ENCODE results near the gene GOLM1.
A peak's percentile ranks its signal among the peaks of the same experiment; 100 is the strongest.

GOLM1 gene

DNA sequence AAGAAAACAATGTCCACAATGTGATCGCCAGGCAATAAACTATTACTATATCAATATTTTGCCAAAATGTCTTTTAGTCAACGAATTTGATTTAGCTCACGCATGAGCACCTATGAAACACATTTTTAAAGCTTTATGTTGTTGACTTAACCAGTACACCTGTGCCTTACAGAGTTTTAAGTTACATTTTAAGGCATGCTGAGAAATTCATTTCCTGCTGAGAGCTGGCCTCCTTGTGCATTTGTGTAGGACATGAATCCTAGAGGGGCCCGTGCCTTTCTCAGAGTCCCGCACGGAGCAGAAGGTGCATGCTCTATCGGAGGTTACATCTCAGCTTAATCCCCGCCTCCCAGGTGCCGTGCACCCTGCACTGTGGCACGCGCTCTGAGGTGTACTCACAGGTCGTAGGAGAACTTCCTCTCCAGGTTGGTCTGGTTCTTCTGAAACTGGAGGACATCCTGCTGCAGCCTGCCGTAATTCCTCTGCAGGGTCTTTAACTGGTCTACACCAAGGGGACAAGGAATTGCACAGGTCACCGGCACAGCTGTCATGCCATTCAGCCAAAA is 53.2 kb downstream of the GOLM1 start:
- peak overlapping the region; percentile 37 for H3K4me3 ChIP-seq (ENCODE audit: low read depth, low read length)
- DNase-seq (ENCODE audit: low read depth): peak; percentile 89
- TF ChIP-seq, protein P1, sequence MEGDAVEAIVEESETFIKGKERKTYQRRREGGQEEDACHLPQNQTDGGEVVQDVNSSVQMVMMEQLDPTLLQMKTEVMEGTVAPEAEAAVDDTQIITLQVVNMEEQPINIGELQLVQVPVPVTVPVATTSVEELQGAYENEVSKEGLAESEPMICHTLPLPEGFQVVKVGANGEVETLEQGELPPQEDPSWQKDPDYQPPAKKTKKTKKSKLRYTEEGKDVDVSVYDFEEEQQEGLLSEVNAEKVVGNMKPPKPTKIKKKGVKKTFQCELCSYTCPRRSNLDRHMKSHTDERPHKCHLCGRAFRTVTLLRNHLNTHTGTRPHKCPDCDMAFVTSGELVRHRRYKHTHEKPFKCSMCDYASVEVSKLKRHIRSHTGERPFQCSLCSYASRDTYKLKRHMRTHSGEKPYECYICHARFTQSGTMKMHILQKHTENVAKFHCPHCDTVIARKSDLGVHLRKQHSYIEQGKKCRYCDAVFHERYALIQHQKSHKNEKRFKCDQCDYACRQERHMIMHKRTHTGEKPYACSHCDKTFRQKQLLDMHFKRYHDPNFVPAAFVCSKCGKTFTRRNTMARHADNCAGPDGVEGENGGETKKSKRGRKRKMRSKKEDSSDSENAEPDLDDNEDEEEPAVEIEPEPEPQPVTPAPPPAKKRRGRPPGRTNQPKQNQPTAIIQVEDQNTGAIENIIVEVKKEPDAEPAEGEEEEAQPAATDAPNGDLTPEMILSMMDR (IDR thresholded peaks at IDR 0.05; ENCODE audit: control insufficient read depth, extremely low read depth, insufficient read depth): no peak

DNA sequence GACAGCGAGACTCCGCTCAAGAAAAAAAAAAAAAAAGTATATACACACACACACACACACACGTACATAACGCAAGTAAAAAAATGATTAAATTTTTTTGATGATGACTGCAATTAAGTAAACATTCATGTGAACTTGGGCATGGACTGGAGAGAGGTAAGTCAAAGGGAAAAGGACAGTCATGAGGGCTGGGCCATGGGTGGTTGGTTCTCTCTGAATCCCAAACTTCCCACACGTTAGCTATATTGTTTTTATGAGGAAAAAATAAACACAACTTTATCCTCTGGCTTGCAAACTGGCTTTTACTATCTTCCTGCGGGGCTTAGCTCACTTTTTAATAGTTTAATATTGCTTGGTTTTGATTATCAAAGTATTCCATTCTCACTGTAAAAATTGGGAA is 53.7 kb downstream of the GOLM1 start:
- TF ChIP-seq, protein P1 (IDR thresholded peaks at IDR 0.05; ENCODE audit: control insufficient read depth, extremely low read depth, insufficient read depth): no peak
- DNase-seq (ENCODE audit: low read depth): peak; percentile 85
- peak overlapping the region; percentile 37 for H3K4me3 ChIP-seq (ENCODE audit: low read depth, low read length)

DNA sequence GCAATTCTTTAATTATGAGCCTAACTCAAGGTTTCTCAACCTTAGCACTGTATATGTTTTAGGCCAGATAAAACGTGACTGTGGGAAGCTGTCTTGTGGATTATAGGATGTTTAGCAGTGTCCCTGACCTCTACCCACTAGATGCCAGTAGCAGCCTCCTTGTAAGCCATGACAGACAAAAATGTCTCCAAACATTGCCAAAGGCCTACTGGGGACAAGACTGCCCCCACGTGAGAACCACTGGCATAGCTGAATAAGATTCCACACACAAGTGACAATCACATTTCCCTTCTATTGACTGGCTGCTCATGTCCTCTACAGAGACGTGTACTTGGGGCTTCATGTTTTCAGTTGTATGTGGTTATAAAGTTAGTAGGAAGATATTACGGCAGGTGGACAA is 55.4 kb downstream of the GOLM1 start:
- no peak overlapping the region for H3K4me3 ChIP-seq (ENCODE audit: low read depth, low read length)
- DNase-seq (ENCODE audit: low read depth): no peak
- TF ChIP-seq, protein P1 (IDR thresholded peaks at IDR 0.05; ENCODE audit: control insufficient read depth, extremely low read depth, insufficient read depth): no peak

DNA sequence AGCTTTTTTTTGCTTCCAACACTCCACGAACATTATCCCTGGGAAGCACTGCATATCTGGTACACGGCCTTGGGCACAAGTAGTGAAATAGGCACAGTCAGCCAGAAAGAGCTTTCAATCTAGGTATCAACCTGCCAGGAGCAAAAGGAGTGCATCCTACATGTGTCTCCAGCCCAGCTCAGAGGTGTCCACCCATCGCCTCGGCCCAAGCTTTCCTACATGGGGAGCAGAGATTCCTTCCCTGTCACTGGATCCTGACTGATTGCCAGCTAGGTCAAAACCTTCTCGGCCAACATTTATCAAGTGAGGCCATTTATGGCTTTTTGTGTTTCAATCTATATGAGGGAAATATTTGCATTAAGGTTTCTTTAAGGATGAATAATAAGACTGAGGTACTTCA is 55.8 kb downstream of the GOLM1 start:
- no peak overlapping the region for H3K4me3 ChIP-seq (ENCODE audit: low read depth, low read length)
- DNase-seq (ENCODE audit: low read depth): no peak
- TF ChIP-seq, protein P1 (IDR thresholded peaks at IDR 0.05; ENCODE audit: control insufficient read depth, extremely low read depth, insufficient read depth): no peak

DNA sequence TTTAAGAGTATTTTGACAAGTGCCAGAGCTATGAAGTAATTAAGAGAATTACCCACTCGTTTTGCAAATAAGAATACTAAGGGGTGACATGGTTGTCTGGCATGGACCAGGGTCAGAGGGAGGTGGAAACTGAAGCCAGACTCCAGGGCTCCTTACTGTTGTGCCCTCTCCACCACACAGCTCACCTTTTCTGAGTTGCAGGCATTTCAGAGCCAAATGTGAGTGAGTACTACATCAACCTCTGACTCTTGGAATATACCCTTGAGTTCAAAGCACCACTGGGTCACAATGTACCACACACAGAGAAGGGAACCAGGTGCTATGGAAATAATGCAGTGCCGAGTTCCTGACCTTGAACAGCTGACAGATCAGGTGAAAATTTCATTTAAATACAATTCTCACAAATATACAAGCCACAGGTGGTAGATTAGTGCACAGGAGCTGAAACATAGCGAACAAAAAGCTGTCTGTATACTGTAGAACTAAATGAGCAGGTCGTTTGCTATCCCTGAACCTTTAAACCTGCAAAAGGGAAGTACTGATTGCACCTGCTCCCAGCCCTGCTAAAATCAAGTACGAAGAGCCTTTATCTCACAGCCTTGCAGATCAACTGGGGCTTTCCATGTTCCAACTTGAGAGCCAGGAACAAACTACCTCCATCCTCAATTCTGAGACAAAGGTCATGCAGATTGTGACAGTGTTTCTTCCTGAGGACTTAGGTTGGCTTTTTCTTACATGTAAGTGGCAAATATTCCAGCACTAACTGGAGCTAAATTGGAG is 57.0 kb downstream of the GOLM1 start:
- DNase-seq (ENCODE audit: low read depth): no peak

DNA sequence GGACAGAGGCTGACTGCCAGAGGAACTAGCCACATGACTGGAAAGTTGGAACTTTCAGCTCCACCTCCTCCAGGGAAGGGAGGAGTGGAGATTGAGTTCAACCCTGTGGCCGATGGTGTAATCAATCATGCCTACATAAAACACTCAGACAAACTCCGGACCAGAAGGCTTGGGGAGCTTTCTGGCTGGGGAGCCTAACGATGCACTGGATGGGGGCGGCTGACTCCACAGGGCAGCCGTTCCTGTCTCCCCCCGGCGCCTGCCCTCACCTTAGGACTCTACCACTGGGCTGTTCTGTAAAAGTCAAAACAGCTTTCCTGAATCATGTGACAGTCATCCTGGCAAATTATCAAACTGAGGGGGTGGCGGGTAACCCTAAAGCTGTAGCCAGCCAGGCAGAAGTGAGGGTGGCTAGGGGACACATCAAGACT is 58.0 kb downstream of the GOLM1 start:
- no peak overlapping the region for H3K4me3 ChIP-seq (ENCODE audit: low read depth, low read length)
- TF ChIP-seq, protein P1 (IDR thresholded peaks at IDR 0.05; ENCODE audit: control insufficient read depth, extremely low read depth, insufficient read depth): no peak
- no peak for DNase-seq (ENCODE audit: low read depth)

More for the DNA sequence above, 57.0 kb downstream of the GOLM1 start:
- H3K4me3 ChIP-seq (ENCODE audit: low read depth, low read length): no peak overlapping the region
- TF ChIP-seq, protein P1 (IDR thresholded peaks at IDR 0.05; ENCODE audit: control insufficient read depth, extremely low read depth, insufficient read depth): no peak

DNA sequence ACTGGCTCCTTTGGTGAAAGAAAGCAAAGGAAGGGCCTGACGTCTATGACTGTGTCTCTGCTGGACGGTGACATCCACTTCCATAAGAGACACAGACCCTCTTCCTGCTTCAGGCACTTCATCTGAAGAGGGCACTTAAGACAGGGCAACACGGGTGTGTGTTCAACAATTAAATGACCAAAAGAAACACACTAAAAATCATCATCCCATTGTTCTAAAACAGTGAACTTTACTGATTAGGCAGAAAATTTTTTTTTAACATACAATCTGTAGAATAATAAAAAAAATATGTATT is 58.5 kb downstream of the GOLM1 start:
- no peak overlapping the region for H3K4me3 ChIP-seq (ENCODE audit: low read depth, low read length)
- TF ChIP-seq, protein P1 (IDR thresholded peaks at IDR 0.05; ENCODE audit: control insufficient read depth, extremely low read depth, insufficient read depth): no peak
- no peak for DNase-seq (ENCODE audit: low read depth)

All from LNCaP clone FGC (cell line).